Endothelial cell of umbilical vein (primary cell): ENCODE data around the gene MAPK11. TPM values are rescaled to one million over a fixed set of nuclear protein-coding genes. Genes with fewer than 3 reads are reported as not detected.

Experiments used
- BruUV-seq: library from RNA; stranded (reverse); fragments of 400-500 nt; replicated peaks from 2 replicates; lab custom pipeline; 2021; lab: Mats Ljungman, UMichigan
- CTCF ChIA-PET: fragments of 300-600, 350-600 bp; sonication (Branson Sonifier 250); formaldehyde crosslinking; loops from one replicate; lab custom pipeline; 2021; ENCODE audit warnings: antibody characterized with exemption, inconsistent platforms; lab: Charles Lee
- POLR2A ChIA-PET: fragments of 300-600, 350-600 bp; sonication (Branson Sonifier 250); formaldehyde crosslinking; loops from one replicate; lab custom pipeline; 2021; ENCODE audit warnings: antibody characterized with exemption, inconsistent platforms; lab: Charles Lee
- DNase-seq: peaks from one replicate; pipeline ENCODE4 v3.0.0-alpha.2; 2011; ENCODE audit warnings: low read depth, low spot score
- FAIRE-seq: peaks from 2 replicates; lab custom pipeline; 2011; peaks lifted over from hg19 to GRCh38; lab: Jason Lieb, UNC
- H2AFZ ChIP-seq: 2 replicates; pipeline ENCODE4 v1.6.0; 2012; ENCODE audit warnings: low read depth, low read length, control low read depth, inconsistent platforms
- H3K27ac ChIP-seq: 2 replicates; pipeline ENCODE4 v1.5.1; 2011; ENCODE audit warnings: low read depth, mild to moderate bottlenecking, control low read depth, low read length, moderate library complexity; ENCODE audit not compliant: insufficient read depth
- H3K27me3 ChIP-seq, 2 experiments: 2 replicates each; pipeline versions ENCODE4 v1.6.0 to v1.6.1; 2011; ENCODE audit warnings: low read length in 2 of 2, mixed read lengths in 1 of 2; ENCODE audit not compliant: control insufficient read depth in 2 of 2, insufficient read depth in 2 of 2
- H3K36me3 ChIP-seq, 2 experiments: 2 replicates in 1 of 2; 3 replicates in 1 of 2; pipeline ENCODE4 v1.5.1; 2011; ENCODE audit warnings: low read length in 2 of 2, mild to moderate bottlenecking in 1 of 2, moderate library complexity in 1 of 2; ENCODE audit not compliant: control insufficient read depth in 2 of 2, insufficient read depth in 2 of 2; ENCODE audit errors: extremely low read depth in 1 of 2
- H3K4me1 ChIP-seq: 3 replicates; pipeline ENCODE4 v1.5.1; 2011; ENCODE audit warnings: mild to moderate bottlenecking, low read length; ENCODE audit not compliant: control insufficient read depth, insufficient read depth; ENCODE audit errors: extremely low read depth
- H3K4me2 ChIP-seq: 2 replicates; pipeline ENCODE4 v1.6.1; 2011; ENCODE audit warnings: low read length, control low read depth, mixed read lengths; ENCODE audit not compliant: insufficient read depth
- H3K4me3 ChIP-seq, 3 experiments: fragments of 200-600 bp in 1 of 3; sonication (generic), shearing (Covaris generic) in 1 of 3; replicated peaks in 1 of 3; 2 replicates each; pipeline ENCODE4 v1.5.1; 2011 to 2016; ENCODE audit warnings: control low read depth in 3 of 3, low read length in 3 of 3, mild to moderate bottlenecking in 2 of 3, inconsistent platforms in 1 of 3, low read depth in 1 of 3, moderate library complexity in 1 of 3; ENCODE audit not compliant: insufficient read depth in 1 of 3
- H3K79me2 ChIP-seq: 2 replicates; pipeline ENCODE4 v1.6.0; 2012; ENCODE audit warnings: low read length, inconsistent platforms; ENCODE audit not compliant: control insufficient read depth, insufficient read depth
- H3K9ac ChIP-seq: replicated peaks from 2 replicates; pipeline ENCODE3; 2011; ENCODE audit warnings: low read length, control low read depth; ENCODE audit not compliant: insufficient read depth; ENCODE audit errors: extremely low read depth
- H3K9me1 ChIP-seq: replicated peaks from 3 replicates; pipeline ENCODE4 v1.6.0; 2011; ENCODE audit warnings: mild to moderate bottlenecking, low read length; ENCODE audit not compliant: control insufficient read depth, insufficient read depth; ENCODE audit errors: extremely low read depth
- H3K9me3 ChIP-seq: replicated peaks from 2 replicates; pipeline ENCODE4 v1.5.1; 2012; ENCODE audit warnings: low read length, inconsistent platforms; ENCODE audit not compliant: control insufficient read depth, insufficient read depth
- H4K20me1 ChIP-seq: replicated peaks from 2 replicates; pipeline ENCODE3; 2011; ENCODE audit warnings: mild to moderate bottlenecking, low read length; ENCODE audit not compliant: control insufficient read depth, insufficient read depth; ENCODE audit errors: extremely low read depth
- CTCF ChIP-seq, 2 donors: IDR thresholded peaks; 1 replicate in 1 of 2; 2 replicates in 1 of 2; pipeline ENCODE4 v1.5.1; 2011; ENCODE audit warnings: low read length in 2 of 2, mild to moderate bottlenecking in 2 of 2, moderate library complexity in 2 of 2, control low read depth in 1 of 2, inconsistent platforms in 1 of 2, low read depth in 1 of 2; ENCODE audit not compliant: insufficient read depth in 1 of 2; ENCODE audit errors: extremely low read depth in 1 of 2
- EZH2 ChIP-seq: IDR thresholded peaks from 2 replicates; pipeline ENCODE4 v1.6.1; 2012; ENCODE audit warnings: borderline replicate concordance, low read depth, mild to moderate bottlenecking, moderate library complexity, low read length, inconsistent platforms; ENCODE audit not compliant: severe bottlenecking
- FOS ChIP-seq: IDR thresholded peaks from 2 replicates; pipeline ENCODE4 v1.6.1; 2011; ENCODE audit warnings: mild to moderate bottlenecking, low read length, moderate library complexity, borderline replicate concordance; ENCODE audit not compliant: insufficient read depth
- GATA2 ChIP-seq: IDR thresholded peaks from 2 replicates; pipeline ENCODE4 v1.7.0; 2011; ENCODE audit warnings: low read depth, mild to moderate bottlenecking, moderate library complexity, mixed read lengths, low read length; ENCODE audit not compliant: insufficient read length, insufficient read depth
- JUN ChIP-seq: IDR thresholded peaks from 2 replicates; pipeline ENCODE4 v1.6.1; 2011; ENCODE audit warnings: borderline replicate concordance, low read depth; ENCODE audit not compliant: insufficient read length, insufficient read depth
- MYC ChIP-seq: IDR thresholded peaks from one replicate; pipeline ENCODE4 v1.6.1; 2011; ENCODE audit warnings: mild to moderate bottlenecking, low read depth, low read length
- POLR2A ChIP-seq: IDR thresholded peaks from 2 replicates; pipeline ENCODE4 v1.6.1; 2012; ENCODE audit warnings: low read depth, mild to moderate bottlenecking, control low read depth, low read length
- POLR2AphosphoS5 ChIP-seq: IDR thresholded peaks from 2 replicates; pipeline ENCODE4 v1.6.1; 2012; ENCODE audit warnings: low read depth, mild to moderate bottlenecking, control low read depth, low read length, moderate library complexity; ENCODE audit not compliant: insufficient read depth
- dilution Hi-C: fragments of 300-500 bp; cut with MboI; formaldehyde crosslinking; loops from one replicate; pipeline ENCODE4 v1.15.0; 2019; ENCODE audit warnings: low sequenced_read_pairs; ENCODE audit not compliant: extremely low pct_ligation_motif_present
- intact Hi-C: fragments of 100-400 bp; cut with micrococcal nuclease; formaldehyde crosslinking; loops from one replicate; pipeline ENCODE4 v1.10.0; 2022
- polyA plus RNA-seq, 4 experiments: library from polyadenylated mRNA; depleted of rRNA in 3 of 4; stranded (reverse) in 3 of 4; unstranded in 1 of 4; fragments of >200 nt; gene quantifications; 2 replicates each; pipeline versions ENCODE4 v1.2.1 to v1.2.3, GENCODE V29; 2011 to 2012; ENCODE audit warnings: missing spikeins in 1 of 4
- total RNA-seq: library from RNA; stranded (reverse); gene quantifications from 2 replicates; pipeline ENCODE4 v1.2.3, GENCODE V29; 2021
- TF ChIP-seq, protein P1 (sequence below): IDR thresholded peaks from 2 replicates; pipeline ENCODE4 v1.6.1; 2011; ENCODE audit not compliant: insufficient read depth, insufficient read length

MAPK11 gene
- total and polyA plus RNA-seq, 2 donors (not counting 3 experiments of a cell fraction or from before 2014, with no cell fraction given) = 22.8 to 26.3 TPM

GRCh38 chr22:50310031-50310722 lies 40.0 kb upstream of the MAPK11 start:
- no peak overlapping the region for H3K27ac ChIP-seq
- no peak overlapping the region for H3K4me3 ChIP-seq
- peaks cover 30% of the 10 kb centered on the region for H3K4me1 ChIP-seq
- H3K9me3 ChIP-seq = no peaks in the 10 kb centered on the region
- H2AFZ ChIP-seq = no peak overlapping the region
- H4K20me1 ChIP-seq = no peaks in the 10 kb centered on the region
- no TSS peak for BruUV-seq
- dilution Hi-C loops = no loop called here
- DNase-seq (no peak), FAIRE-seq (no peak)
- intact Hi-C loops = no loop called here
- H3K9me1 ChIP-seq = no peaks in the 10 kb centered on the region
- peaks cover 15% of the 10 kb centered on the region for H3K79me2 ChIP-seq
- ChIA-PET CTCF (interaction anchor here (1.4 to 3.8 kb wide), 2 partner anchors 11 to 14 kb away, joined by 3 to 16 read pairs; no protein-coding TSS in a partner anchor), POLR2A (no interaction called here)
- H3K36me3 ChIP-seq = no peaks in the 10 kb centered on the region
- no peak overlapping the region for H3K9ac ChIP-seq
- H3K4me2 ChIP-seq = no peak overlapping the region
- no peak for TF ChIP-seq MYC
- TF ChIP-seq CTCF (IDR thresholded peaks at IDR 0.05; ENCODE audit: extremely low read depth in 1 of 2, insufficient read depth in 1 of 2, low read depth in 1 of 2, low read length in 2 of 2) = no peak
- TF ChIP-seq, protein P1, sequence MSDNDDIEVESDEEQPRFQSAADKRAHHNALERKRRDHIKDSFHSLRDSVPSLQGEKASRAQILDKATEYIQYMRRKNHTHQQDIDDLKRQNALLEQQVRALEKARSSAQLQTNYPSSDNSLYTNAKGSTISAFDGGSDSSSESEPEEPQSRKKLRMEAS = no peak
- no peak for TF ChIP-seq FOS
- no peak for TF ChIP-seq EZH2
- TF ChIP-seq GATA2 = no peak
- TF ChIP-seq JUN = no peak
- no peak for TF ChIP-seq POLR2A
- TF ChIP-seq POLR2AphosphoS5 = no peak
- no peaks in the 10 kb centered on the region for H3K27me3 ChIP-seq
